Fibroblast of the aortic adventitia (primary cell): Measurements from ENCODE around the gene AP4E1. TPM values are rescaled to one million over a fixed set of nuclear protein-coding genes. Genes with fewer than 3 reads are reported as not detected.

Experiments used
- DNase-seq: peaks from one replicate; pipeline ENCODE4 v3.0.0-alpha.2; 2010; ENCODE audit warnings: low read depth
- H3K4me3 ChIP-seq: 2 replicates; pipeline ENCODE4 v1.5.1; 2011; ENCODE audit warnings: low read depth, mild to moderate bottlenecking, control low read depth, low read length, moderate library complexity
- total RNA-seq: library from RNA; depleted of rRNA; stranded (reverse); fragments of >200 nt; gene quantifications from 2 replicates; pipeline ENCODE4 v1.2.3, GENCODE V29; 2012; ENCODE audit warnings: low replicate concordance
- TF ChIP-seq, protein P1 (sequence below): IDR thresholded peaks from 2 replicates; pipeline ENCODE4 v1.5.1; 2011; ENCODE audit warnings: mild to moderate bottlenecking, low read length, control low read depth, inconsistent platforms; ENCODE audit not compliant: insufficient read depth

AP4E1 gene
- total RNA-seq, 1 donor = 17.1 TPM

DNA sequence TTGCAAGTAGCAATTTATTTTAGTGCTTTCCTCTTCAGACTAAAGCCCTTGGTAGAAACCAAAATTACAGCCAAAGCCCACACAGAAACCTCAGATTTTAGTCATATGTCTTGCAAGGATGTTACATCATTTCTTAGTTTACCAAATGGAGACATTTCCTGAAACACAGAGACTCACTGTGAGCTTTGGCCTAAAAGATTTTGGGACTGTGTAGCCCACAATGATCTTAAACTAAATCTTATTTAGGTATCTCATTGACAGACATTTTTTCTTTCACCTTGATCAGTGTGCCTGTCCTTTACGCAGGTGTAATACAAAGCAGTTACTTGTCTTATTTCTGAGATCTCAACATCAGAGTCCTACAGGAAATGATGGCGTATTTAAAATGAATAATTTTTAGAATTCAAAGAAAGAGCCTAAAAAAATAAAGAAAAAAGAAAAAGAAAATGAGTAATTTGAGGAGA lies 27.8 kb upstream of the AP4E1 start:
- peak; percentile 94 for DNase-seq
- no peak overlapping the region for H3K4me3 ChIP-seq
- TF ChIP-seq, protein P1, sequence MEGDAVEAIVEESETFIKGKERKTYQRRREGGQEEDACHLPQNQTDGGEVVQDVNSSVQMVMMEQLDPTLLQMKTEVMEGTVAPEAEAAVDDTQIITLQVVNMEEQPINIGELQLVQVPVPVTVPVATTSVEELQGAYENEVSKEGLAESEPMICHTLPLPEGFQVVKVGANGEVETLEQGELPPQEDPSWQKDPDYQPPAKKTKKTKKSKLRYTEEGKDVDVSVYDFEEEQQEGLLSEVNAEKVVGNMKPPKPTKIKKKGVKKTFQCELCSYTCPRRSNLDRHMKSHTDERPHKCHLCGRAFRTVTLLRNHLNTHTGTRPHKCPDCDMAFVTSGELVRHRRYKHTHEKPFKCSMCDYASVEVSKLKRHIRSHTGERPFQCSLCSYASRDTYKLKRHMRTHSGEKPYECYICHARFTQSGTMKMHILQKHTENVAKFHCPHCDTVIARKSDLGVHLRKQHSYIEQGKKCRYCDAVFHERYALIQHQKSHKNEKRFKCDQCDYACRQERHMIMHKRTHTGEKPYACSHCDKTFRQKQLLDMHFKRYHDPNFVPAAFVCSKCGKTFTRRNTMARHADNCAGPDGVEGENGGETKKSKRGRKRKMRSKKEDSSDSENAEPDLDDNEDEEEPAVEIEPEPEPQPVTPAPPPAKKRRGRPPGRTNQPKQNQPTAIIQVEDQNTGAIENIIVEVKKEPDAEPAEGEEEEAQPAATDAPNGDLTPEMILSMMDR = no peak

DNA sequence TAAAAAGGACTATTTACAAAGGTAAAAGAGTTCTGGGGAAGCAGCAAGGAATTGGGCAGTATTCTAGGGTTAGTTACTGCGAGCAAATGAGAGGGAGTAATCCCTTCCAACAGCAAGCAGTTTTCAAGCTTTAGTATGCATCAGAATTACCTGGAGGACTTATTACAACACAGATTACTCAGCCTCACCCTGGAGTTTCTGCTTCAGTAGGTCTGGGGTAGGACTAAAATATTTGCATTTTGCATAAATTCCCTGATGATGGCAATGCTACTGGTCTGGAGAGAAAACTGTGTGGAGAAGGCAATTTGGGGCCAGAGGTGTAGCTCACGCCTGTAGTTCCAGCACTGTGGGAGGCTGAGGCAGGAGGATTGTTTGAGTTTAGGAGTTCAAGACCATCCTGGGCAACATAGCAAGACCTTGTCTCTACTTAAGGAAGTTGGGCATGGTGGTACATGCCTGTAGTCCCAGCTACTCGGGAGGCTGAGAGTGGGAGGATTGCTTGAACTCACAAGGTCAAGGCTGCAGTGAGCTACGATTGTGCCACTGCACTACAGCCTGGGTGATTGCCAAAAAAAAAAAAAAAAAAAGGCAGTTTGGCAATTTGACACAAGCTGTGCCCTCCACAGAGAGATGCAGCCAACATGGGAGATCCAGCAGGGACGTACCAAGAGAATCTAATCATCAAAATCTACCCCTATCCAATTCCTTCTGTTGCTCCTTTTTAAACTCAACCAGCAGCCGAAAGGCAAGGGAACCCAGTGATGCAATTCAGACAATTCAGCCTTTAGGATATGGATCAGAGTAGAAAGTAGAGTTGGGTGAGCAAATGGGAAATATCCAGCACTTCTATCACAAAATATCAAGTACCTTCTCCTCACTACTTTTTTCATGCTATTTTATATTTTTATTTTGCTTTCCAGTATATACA lies 27.1 kb upstream of the AP4E1 start:
- TF ChIP-seq, protein P1 = no peak
- DNase-seq = peak; percentile 35
- no peak overlapping the region for H3K4me3 ChIP-seq

DNA sequence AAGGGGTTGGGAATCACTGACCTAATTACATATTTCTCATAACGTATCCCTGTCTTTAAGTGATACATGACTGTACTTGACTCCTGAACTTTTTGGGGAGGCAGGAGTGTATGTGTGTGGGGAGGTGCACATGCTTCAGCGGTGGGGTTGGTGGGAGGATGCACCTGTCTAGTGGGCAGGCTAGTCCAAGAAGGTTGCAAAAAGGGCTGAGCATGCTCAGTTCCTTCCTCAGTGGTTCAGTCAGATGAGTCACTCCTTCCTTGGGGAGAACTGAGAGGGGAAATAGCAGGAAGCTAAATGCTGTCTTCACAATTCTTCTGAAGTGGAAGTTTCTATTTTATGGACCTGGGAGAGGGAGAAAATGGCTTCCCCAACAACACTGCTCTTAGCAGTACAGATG lies 24.6 kb upstream of the AP4E1 start:
- peak; percentile 44 for DNase-seq
- TF ChIP-seq, protein P1 = no peak
- no peak overlapping the region for H3K4me3 ChIP-seq

DNA sequence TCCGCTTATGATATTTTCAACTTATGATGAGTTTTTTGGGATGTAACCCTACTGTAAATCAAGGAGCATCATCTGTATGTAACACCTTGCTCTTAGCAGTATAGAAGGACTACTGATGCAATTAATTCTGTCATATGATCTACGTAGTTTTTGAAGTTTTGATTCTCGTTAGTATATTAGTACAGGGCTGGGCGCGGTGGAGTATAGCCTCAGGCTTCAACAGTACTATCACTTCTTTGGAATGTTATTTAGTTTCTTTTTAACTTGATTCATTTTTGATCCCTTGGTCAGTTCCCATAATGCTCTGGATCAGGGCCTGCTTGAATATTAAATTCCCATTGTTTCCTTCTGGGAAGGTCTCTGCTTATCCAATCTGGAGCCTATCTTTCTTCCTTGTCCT lies 23.9 kb upstream of the AP4E1 start:
- no peak overlapping the region for H3K4me3 ChIP-seq
- peak; percentile 75 for DNase-seq
- TF ChIP-seq, protein P1 = no peak

DNA sequence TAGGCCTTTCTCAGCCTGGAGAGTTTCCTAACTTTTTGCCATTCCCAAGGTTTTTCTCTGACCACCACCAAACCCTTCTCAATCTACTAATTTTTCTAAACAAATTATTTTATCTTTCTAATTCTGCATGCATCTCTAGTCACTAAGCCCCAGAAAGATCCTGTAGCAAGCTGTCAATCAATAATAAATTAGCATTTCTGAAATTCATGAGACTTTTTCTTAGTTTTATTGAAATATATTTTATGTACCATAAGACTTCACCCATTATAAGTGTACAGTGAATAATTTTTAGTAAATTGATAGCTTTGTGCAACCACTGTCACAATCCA lies 22.4 kb upstream of the AP4E1 start:
- no peak for DNase-seq
- TF ChIP-seq, protein P1 = no peak
- H3K4me3 ChIP-seq = no peak overlapping the region

DNA sequence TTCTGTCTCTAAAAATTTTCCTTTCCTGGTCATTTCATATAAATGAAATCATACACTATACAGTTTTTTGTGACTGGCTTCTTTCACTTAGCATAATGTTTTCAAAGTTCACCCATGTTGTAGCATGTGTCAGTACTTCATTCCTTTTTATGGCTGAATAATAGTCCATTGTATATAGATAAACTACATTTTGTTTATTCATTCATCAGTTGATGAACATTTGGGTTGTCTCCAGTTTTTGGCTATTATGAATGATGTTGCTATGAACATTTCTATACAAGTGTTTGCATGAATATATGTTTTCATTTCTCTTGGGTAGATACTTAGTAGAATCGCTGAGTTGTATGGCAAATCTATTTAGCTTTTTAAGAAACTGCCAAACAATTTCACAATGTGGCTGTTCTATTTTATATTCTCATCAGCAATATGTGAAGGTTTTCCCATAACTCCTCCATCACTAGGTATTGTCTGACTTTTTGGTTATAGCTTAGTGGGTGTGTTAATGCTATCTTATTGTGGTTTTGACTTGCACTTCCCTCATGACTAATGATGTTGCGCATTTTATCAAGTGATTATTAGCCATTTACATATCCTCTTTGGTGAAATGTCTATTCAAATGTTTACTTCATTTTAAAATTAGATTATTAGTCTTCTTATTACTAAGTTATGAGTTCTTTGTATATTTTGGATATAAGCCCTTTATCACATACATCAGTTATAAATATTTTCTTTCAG lies 21.7 kb upstream of the AP4E1 start:
- H3K4me3 ChIP-seq = no peak overlapping the region
- TF ChIP-seq, protein P1 = no peak
- DNase-seq = no peak
